Smooth muscle cell (in vitro differentiated cells): ENCODE data around the gene CMBL. TPM values are rescaled to one million over a fixed set of nuclear protein-coding genes. Genes with fewer than 3 reads are reported as not detected.

Source experiments
- DNase-seq: peaks from one replicate; lab custom pipeline; 2025; ENCODE audit not compliant: unreplicated experiment; lab: John Stamatoyannopoulos, UW
- H2AFZ ChIP-seq: fragments of 200-600 bp; sonication (generic); 2 replicates; pipeline ENCODE4 v1.6.0; 2016; ENCODE audit warnings: antibody characterized with exemption, low read depth, mild to moderate bottlenecking
- H3F3A ChIP-seq: fragments of 200-600 bp; sonication (generic); 2 replicates; pipeline ENCODE4 v1.6.0; 2017; ENCODE audit warnings: antibody characterized with exemption, low read depth
- H3K27ac ChIP-seq: fragments of 200-600 bp; sonication (generic); 2 replicates; pipeline ENCODE4 v1.5.1; 2016; ENCODE audit warnings: low read depth, mild to moderate bottlenecking
- H3K27me3 ChIP-seq: fragments of 200-600 bp; sonication (generic); 2 replicates; pipeline ENCODE4 v1.6.1; 2016; ENCODE audit warnings: low read depth, mild to moderate bottlenecking
- H3K36me3 ChIP-seq: fragments of 200-600 bp; sonication (generic); 2 replicates; pipeline ENCODE4 v1.5.1; 2016; ENCODE audit warnings: low read depth
- H3K4me1 ChIP-seq: fragments of 200-600 bp; sonication (generic); 2 replicates; pipeline ENCODE4 v1.5.1; 2016; ENCODE audit warnings: low read depth
- H3K4me2 ChIP-seq: fragments of 200-600 bp; sonication (generic); 2 replicates; pipeline ENCODE4 v1.6.0; 2016; ENCODE audit warnings: mild to moderate bottlenecking
- H3K4me3 ChIP-seq: fragments of 200-600 bp; sonication (generic); 2 replicates; pipeline ENCODE4 v1.5.1; 2016; ENCODE audit warnings: mild to moderate bottlenecking
- H3K79me2 ChIP-seq: fragments of 200-600 bp; sonication (generic); 2 replicates; pipeline ENCODE4 v1.6.0; 2016; ENCODE audit warnings: low read depth, mild to moderate bottlenecking
- H3K9ac ChIP-seq: fragments of 200-600 bp; sonication (generic); 2 replicates; pipeline ENCODE4 v1.6.0; 2016; ENCODE audit warnings: low read depth
- H3K9me3 ChIP-seq: fragments of 200-600 bp; sonication (generic); replicated peaks from 2 replicates; pipeline ENCODE4 v1.5.1; 2016; ENCODE audit warnings: low read depth
- H4K20me1 ChIP-seq: fragments of 200-600 bp; sonication (generic); 2 replicates; pipeline ENCODE4 v1.6.0; 2016; ENCODE audit warnings: low read depth
- CTCF ChIP-seq: fragments of 200-600 bp; sonication (generic); IDR thresholded peaks from 2 replicates; pipeline ENCODE4 v1.5.1; 2017; ENCODE audit warnings: borderline replicate concordance, mild to moderate bottlenecking, antibody characterized with exemption; ENCODE audit not compliant: insufficient read depth, poor library complexity, severe bottlenecking
- WGBS: methylation state at CpG from one replicate; pipeline ENCODE4 v1.1.7; 2016; ENCODE audit warnings: low lambda C conversion rate; 5-methylcytosine and 5-hydroxymethylcytosine counted together
- polyA plus RNA-seq: library from polyadenylated mRNA; unstranded; fragments of >200 nt; fragmentation: Nextera tagmentation; extraction: Ambion mirVana; gene quantifications from 2 replicates; pipeline ENCODE4 v1.2.1, GENCODE V29; 2016
- small RNA-seq: library from RNA; depleted of rRNA; stranded (forward); fragments of <200 nt; gene quantifications from one replicate; pipeline ENCODE3, GENCODE V24; 2014
- total RNA-seq: library from RNA; depleted of rRNA; stranded (reverse); fragments of >200 nt; gene quantifications from 2 replicates; pipeline ENCODE4 v1.2.3, GENCODE V29; 2014

Gene CMBL
- total and polyA plus RNA-seq, 2 experiments from 2014 or later = 6.3 to 12.0 TPM

GRCh38 chr5:10232386-10232785, 75.3 kb downstream of the CMBL start:
- H3F3A ChIP-seq = no peaks in the 10 kb centered on the region
- H3K9me3 ChIP-seq = no peaks in the 10 kb centered on the region
- no peaks in the 10 kb centered on the region for H3K36me3 ChIP-seq
- no peaks in the 10 kb centered on the region for H3K79me2 ChIP-seq
- no peaks in the 10 kb centered on the region for H3K4me1 ChIP-seq
- H3K9ac ChIP-seq = no peak overlapping the region
- TF ChIP-seq CTCF = no peak
- no peak overlapping the region for H3K4me2 ChIP-seq
- no peak for DNase-seq
- H3K27me3 ChIP-seq = no peaks in the 10 kb centered on the region
- no peak overlapping the region for H2AFZ ChIP-seq
- no peak overlapping the region for H3K27ac ChIP-seq
- WGBS = 88% methylated on average over 9 of the region's 9 CpGs
- H4K20me1 ChIP-seq = no peaks in the 10 kb centered on the region
- H3K4me3 ChIP-seq = no peak overlapping the region

- TF ChIP-seq CTCF = no peak
- Histone ChIP-seq H3K27ac (peak overlapping the region; percentile 52), H3K27me3 (no peaks in the 10 kb centered on the region), H4K20me1 (no peaks in the 10 kb centered on the region), H3K79me2 (no peaks in the 10 kb centered on the region), H3K9ac (no peak overlapping the region), H3K9me3 (no peaks in the 10 kb centered on the region), H3K4me2 (no peak overlapping the region), H3F3A (no peaks in the 10 kb centered on the region), H2AFZ (no peak overlapping the region), H3K36me3 (no peaks in the 10 kb centered on the region), H3K4me3 (no peak overlapping the region), H3K4me1 (no peaks in the 10 kb centered on the region)
- no peak for DNase-seq
- WGBS = 84% methylated on average over 11 of the region's 11 CpGs
Observed at GRCh38 chr5:10229306-10230048, 78.2 kb downstream of the CMBL start.

GRCh38 chr5:10228288-10228687, 79.4 kb downstream of the CMBL start:
- no peak overlapping the region for H3K27ac ChIP-seq
- no peaks in the 10 kb centered on the region for H4K20me1 ChIP-seq
- H3F3A ChIP-seq = no peaks in the 10 kb centered on the region
- TF ChIP-seq CTCF = no peak
- no peaks in the 10 kb centered on the region for H3K9me3 ChIP-seq
- H3K4me3 ChIP-seq = no peak overlapping the region
- no peaks in the 10 kb centered on the region for H3K36me3 ChIP-seq
- H3K27me3 ChIP-seq = no peaks in the 10 kb centered on the region
- H2AFZ ChIP-seq = no peak overlapping the region
- WGBS = 100% methylated on average over 1 of the region's 1 CpG
- no peak for DNase-seq
- no peaks in the 10 kb centered on the region for H3K79me2 ChIP-seq
- H3K9ac ChIP-seq = no peak overlapping the region
- H3K4me2 ChIP-seq = no peak overlapping the region
- no peaks in the 10 kb centered on the region for H3K4me1 ChIP-seq

Small RNA genes lying within 50 kb of the gene (small RNA-seq; reads per million reads assigned to genes)
- not detected for gene RF00019

Other genes with a start within 250 kb of the CMBL start
- 15.8 and 20.1 TPM in 2 replicates for gene ATPSCKMT, start 58.0 kb downstream of the CMBL start, total RNA-seq
- gene ATPSCKMT, start 58.0 kb downstream of the CMBL start, polyA plus RNA-seq = 6.9 and 9.8 TPM in 2 replicates
- gene CCT5, start 57.6 kb downstream of the CMBL start, total RNA-seq = 188 and 198 TPM in 2 replicates
- 146 and 172 TPM in 2 replicates for gene CCT5, start 57.6 kb downstream of the CMBL start, polyA plus RNA-seq
- 106 and 353 TPM in 2 replicates for gene MARCHF6, start 45.8 kb upstream of the CMBL start, total RNA-seq
- gene MARCHF6, start 45.8 kb upstream of the CMBL start, polyA plus RNA-seq = 64.2 and 70.0 TPM in 2 replicates
- gene ROPN1L, start 134.0 kb upstream of the CMBL start, total RNA-seq = 0.63 and 3.0 TPM in 2 replicates
- gene ROPN1L, start 134.0 kb upstream of the CMBL start, polyA plus RNA-seq = 0.78 TPM in 1 of 2 replicates, not detected in the other